Measurements from ENCODE around the gene LRRC46.

Gene LRRC46

GRCh38 chr17:47853616-47854015 lies 22.1 kb downstream of the LRRC46 start:
- DNase-seq: no peak

DNA sequence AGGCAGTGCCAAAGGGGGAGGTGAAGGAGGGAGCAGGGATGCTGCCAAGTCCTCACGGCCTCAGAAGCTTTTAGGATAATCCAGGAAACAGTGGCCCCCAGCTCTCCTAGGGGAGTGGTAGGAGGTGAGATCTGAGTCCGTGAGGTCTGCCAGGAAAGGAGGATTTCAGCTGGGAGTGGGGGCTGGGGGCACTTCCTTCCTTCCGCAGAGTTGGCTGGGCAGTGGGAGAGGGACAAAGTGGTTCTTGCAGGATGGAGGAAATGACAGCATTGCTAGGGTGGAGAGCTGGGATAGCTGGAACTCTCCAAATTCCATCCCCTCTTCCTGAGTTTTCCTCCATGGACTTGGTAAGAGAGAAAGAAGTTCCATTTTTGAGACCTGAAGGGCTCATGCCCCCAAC lies 24.3 kb downstream of the LRRC46 start:
- no peak for DNase-seq

DNA sequence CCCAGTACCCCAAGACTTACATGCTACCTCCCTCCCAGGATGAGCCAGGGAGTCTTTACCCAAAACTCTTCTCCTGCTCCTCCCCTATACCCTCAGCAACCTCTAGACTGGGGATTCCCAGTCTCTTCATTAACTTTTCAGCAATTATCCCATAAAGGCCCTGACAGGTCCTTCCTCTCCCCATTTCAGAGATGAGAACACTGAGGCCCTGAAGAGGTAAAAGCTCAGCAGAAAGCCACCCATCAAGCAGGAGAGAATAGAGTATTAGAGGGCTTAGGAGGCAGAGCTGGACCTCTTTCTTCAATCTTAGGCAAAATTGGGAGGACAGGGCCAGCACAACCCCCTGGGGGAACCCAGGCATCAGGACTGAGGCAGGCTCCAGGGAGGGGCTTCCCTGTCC lies 25.4 kb downstream of the LRRC46 start:
- DNase-seq: no peak

DNA sequence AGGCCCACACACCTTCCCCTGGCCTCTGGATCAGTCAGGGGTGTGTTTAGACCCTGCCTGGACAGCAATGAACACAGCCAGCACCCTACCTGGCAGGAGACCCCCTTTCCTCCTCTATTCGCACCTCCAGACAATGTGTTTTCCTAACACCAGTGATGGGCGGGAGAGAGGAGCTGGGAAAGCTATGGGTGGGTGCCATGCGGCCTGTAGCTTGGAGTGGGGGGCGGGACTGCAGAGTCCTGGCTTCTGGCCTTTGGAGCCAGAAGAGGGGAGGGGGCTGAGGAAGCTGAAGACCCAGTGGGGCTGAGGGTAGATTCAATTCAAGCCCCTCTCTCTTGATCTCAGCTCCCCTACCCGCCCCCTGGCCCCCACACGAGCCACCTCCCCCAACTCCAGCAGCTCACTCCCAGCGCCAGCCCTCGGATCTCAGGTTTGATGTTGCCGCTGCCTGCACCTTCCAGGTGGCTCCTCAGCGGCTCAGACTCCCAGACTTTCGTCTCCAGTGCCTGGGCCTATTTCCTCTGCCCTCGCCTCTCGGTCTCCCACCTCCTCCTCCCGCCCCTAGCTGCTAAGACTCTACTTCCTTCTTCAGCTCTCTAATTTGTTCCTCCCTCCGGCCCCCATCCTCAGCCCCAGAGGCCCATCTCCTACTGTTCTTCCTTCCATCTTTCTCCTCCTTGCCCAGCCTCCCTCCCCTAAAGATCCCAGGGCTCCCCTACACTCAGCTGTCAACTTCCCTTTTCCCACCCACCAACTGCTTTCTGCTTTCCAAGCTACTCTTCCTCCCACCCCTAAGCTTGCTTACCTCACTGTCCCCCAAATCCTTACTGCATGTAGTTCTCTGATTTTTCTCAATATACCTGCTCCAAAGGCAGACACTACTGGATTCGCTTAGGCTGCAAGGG lies 26.3 kb downstream of the LRRC46 start:
- no peak for DNase-seq

DNA sequence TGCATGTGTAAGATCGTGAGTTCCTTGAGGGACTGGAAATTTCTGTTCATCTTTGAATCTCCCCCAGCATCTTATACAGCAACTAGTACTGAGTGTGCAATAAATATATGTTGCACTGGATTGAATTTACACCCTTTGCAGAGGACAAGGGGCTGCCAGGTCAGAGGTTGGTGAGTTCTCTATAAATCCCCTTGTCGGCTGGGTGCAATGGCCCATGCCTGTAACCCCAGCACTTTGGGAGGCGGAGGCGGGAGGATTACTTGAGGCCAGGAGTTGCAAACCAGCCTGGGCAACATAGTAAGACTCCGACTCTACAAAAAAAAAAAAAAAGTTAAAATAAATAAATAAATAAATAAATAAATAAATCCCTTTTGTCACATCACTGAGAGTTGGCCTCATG lies 28.9 kb downstream of the LRRC46 start:
- no peak for DNase-seq

- DNase-seq: no peak
These were observed 31.4 kb downstream of the LRRC46 start for GRCh38 chr17:47862621-47863440.

DNA sequence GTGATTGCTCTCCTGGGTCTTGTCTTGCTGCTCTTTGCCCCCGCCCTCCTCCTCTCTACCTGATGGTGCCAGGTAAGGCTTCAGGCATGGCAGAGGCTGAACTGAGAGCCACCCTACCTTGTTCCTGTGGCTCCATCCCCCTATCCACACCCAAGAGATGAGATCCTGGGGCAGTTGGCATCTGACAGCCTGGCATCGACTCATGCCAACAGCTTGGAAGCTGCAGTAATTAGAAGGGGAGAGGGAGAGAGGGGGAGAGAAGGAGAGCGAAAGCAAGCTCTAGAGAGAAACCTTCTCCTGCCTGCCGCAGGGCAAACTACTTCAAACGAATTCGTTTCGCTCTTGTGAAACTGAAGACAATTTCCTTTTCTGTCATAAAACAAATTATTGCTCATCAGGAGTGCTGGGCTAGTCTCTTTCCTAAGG lies 33.3 kb downstream of the LRRC46 start:
- no peak for DNase-seq

DNA sequence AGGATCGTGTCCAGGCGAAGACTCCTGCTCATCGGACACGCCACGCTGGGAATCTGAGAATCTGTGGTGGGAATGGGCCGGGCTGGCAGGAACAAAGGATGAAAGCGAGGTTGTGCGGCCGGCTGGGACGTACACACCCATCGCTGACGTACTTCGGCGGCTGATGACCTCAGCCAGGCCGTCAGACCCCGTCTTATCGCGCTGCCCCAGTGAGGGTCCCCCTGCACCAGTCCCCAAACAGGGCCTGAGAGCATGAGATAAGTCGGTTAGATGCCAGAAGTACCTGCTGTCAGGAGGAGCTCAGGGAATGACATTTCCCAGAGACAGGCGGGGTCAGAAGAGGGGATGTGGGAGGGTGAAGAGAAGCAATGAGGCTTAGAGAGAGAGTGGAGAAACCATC lies 35.5 kb downstream of the LRRC46 start:
- DNase-seq: no peak

DNA sequence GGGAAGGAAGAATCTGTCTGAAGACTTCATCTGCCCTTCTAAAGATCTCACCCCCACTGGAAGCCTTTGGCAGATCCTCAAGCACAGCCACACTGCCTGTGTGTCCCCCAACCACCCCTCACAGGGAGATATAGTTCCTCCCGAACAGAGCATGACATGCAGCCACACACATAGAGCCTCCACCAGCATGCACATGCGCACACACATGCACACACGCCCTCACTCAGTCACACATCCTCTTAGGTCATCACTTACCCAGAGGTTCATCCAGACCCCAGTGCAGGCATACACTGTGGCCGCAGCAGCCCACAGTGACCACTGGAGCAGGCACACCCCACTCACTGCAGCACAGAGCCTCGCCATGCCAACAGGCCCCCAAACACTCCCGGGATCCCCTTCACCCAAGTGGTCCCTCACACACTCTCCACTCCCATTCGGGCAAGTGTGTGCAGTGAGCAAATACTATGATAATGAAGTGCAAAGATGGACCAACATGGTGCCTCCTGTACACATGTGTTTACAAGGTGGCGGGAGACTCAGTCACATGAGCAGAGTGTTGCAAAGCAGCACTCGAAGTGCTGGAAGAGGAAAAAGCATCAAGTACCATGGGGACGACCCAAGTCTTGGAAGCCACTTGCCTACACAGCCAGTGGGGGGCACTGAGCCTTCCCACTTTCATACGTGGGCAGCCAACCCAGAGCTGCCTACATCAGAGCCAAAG lies 36.5 kb downstream of the LRRC46 start:
- no peak for DNase-seq

DNA sequence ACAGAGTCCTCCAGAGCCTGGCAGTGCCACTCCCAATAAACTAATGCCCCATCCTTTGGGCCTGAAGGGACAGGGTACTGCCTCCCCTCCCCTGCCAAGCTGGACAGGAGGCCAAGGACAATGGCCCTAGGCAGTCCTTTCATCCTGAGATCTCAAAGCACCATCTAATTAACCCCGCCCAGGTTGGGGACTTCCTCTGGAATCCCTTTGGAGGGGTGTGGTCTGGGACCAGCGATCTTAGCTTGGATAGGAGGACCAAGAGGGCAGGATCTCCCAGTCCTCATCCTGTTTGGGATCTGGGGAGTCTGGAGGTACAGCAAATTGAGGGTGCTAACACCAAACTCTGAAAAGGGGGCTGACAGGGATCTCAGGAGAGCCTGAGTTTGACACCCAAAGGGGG lies 37.6 kb downstream of the LRRC46 start:
- no peak for DNase-seq

DNA sequence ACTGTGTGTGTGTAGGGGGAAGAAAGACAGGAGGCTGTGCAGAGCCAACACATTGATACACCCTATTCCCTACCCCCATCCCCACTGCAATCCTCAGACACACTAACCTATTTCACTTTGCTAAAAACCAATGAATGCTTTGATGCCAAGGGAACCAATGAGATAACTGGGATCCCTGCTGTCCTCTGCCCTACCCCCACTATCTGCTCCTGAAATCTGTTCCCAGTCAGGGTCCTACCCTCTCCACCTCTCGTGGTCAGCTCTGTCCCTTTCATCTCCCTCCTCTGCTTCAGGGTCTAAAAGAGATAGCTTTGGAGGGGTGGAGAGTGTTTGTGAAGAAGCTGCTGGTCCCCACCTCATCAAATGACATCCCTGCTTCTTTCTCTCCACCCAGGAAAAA lies 38.6 kb downstream of the LRRC46 start:
- DNase-seq: no peak

- no peak for DNase-seq
These were observed 39.6 kb downstream of the LRRC46 start for GRCh38 chr17:47871048-47871447.

DNA sequence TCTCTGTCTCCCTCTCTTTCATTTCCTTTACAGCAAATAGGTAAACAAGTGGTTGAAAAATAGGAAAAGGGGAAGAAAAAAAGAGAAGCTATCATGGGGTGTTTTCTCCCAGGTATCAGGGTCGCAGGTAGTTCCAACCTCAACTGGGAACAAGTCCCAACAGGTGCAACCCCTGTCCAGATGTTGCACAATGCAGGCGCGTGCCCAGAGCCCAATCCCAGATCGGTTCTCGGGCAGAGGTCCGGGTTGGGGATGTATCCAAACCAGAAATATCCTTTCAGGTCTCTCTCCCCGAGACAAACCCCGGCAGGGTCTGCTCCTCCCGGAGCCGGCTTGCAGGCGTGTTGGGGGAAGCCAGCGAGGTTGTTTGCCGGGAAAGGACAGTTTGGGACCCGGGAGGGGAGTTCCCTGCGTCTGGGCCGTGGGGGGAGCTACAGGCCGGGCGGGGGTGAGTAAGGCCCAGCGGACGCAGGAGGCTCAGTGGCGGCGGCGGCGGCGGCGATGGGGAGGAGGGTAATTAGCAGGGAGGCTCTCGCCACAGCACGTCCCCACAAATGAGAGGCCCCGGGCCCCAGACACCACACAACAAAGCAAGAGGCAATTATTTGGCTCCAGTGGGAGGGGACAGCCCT lies 40.7 kb downstream of the LRRC46 start:
- no peak for DNase-seq

- DNase-seq: no peak
These were observed 41.2 kb downstream of the LRRC46 start for GRCh38 chr17:47872651-47873161.

- no peak for DNase-seq
These were observed 42.0 kb downstream of the LRRC46 start for GRCh38 chr17:47873200-47874090.

GRCh38 chr17:47875011-47875985 lies 43.8 kb downstream of the LRRC46 start:
- DNase-seq: peak; percentile 42

- DNase-seq: no peak
These were observed 46.0 kb downstream of the LRRC46 start for GRCh38 chr17:47877368-47878034.

GRCh38 chr17:47878203-47879027 lies 46.9 kb downstream of the LRRC46 start:
- no peak for DNase-seq
